GM19239 (cell line): Measurements from ENCODE around the gene NPAT.

Experiments used
- DNase-seq: peaks from one replicate; pipeline ENCODE4 v3.0.0; 2011; ENCODE audit warnings: low spot score; ENCODE audit not compliant: insufficient read length
- FAIRE-seq: peaks from 2 replicates; lab custom pipeline; 2011; peaks lifted over from hg19 to GRCh38; lab: Jason Lieb, UNC

NPAT gene

DNA sequence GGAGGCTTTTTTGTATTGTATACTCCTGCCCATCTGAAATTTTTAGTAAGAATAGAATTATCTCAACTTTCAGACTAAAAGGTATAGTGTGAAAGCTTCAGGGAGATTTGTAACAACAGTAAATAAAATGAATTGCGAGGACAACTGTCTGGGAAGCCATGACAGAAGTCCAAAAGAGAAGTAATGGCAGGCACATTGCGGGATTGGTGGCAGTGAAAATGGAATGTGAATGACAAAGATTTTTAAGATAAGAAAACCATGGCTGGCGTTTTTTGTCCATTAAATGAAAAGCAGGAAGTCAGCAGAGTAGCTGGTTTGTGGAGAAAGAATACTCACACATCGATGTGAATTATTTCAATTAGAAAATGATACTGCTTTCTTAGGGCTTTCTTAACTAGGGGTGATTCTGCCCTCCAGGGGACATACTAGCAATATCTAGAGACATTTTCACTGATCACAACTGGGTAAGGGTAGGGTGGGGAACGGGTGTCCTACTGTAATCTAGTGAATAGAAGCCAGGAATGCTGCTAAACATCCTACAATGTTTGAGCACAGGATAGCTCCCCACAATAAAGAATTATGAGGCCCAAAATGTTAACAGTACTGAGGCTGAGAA lies 1.6 kb downstream of the NPAT start:
- FAIRE-seq (peak; percentile 69), DNase-seq (no peak)

DNA sequence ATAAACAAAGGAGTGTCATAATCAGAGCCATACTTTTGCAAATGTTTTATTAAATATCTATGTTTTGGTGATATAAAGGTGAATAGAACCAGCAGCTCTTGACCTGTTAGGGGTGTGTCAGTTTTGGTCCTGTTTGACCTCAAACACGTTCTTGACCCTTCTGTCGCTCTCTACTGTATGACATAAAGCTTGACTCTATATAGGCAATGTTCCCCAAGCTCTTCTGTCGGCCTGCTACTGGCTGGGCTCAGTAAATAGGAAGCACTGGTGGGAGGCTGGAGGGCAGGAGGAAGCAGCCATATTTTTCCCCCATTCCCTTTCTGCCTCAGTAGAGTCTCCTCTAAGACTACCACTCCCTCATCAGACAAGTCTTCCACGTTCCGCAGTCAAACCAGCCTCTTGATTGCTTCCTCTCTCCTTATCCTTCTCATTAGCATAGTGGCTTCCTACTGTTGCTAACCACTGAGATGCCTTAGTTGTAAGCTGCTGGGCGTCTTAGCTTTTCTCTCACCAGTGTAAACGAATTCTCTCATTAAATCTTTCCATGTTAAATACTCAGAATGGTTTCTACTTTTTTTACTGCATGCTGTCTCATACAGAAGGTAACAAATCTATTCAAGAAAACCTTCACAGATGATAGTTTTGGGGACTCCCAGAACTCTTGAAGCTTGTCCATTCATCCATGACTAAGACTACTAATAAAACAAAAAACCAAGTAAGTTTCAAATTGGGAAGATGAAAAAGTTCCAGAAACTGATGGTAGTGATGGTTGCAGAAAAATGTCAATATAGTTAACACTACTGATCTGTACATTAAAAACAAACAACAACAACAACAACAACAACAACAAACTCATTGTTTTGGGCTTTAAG lies 3.3 kb downstream of the NPAT start:
- no peak for DNase-seq
- FAIRE-seq: peak; percentile 47

DNA sequence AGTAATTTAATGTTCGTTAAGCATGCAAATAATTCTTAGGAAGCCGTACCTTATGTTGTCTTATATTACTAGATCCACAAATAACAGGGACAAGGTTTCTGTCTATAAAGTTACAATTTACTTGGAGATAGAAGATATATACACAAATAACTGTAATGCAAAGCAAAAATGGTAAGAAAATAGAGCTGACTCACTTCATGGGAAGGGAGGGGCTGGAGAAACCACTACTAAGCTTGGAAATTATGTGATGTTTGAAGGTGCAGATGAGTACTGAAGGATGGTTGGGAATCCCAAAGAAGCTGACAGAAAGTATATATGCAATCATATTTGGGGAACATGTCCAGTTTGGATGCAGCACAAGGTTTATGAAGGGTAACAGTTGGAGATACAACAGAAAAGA lies 4.0 kb downstream of the NPAT start:
- no peak for FAIRE-seq
- no peak for DNase-seq

DNA sequence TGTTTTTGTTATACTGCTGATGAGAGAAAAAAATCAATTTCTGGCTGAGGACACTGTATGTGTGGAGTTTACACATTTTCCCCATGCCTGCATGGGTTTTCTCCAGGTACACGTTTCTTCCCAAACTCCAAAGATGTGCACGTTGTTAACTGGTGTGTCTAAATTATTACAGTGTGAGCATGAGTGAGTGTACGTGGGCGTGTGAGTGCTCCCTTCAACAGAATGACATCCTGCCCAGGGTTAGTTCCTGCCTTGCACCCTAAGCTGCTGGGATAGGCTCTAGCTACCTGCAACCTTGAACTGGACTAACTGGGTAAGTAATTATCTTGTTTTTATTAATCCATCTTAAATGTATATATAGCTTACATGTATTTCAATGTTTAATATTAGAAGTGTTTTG lies 5.5 kb downstream of the NPAT start:
- no peak for DNase-seq
- FAIRE-seq: no peak

DNA sequence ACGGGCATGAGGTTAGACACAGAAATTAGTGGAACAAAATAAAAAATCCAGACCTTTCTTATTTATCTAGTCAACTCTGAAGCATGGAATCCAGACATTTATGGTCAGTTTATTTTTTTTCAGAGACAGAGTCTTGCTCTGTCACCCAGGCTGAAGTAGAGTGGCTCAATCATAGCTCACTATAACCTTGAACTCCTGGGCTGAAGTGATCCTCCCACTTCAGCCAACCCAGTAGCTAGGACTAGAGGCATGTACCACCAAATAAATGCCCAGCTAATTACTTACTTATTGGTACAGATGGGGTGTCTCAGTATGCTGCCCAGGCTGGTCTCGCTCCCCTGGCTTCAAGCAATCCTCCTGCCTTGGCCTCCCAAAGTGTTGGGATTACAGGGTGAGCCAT lies 8.7 kb downstream of the NPAT start:
- no peak for FAIRE-seq
- DNase-seq: no peak

DNA sequence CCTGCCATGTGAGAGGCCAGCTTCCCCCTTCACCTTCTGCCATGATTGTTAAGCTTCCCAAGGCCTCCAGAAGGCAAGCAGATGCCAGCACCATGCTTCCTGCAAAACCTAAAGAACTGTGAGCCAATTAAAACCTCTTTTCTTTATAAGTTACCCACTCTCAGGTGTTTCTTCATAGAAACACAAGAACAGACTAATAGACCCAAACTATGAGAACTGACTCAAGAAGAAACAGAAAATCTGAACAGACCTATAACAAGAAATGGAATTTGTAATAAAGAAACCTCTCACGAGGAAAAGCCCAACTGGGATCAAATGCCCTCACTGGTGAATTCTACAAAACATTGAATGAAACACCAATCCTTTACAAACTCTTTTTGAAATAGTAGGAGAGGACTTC lies 12.0 kb downstream of the NPAT start:
- DNase-seq (no peak), FAIRE-seq (peak; percentile 26)

DNA sequence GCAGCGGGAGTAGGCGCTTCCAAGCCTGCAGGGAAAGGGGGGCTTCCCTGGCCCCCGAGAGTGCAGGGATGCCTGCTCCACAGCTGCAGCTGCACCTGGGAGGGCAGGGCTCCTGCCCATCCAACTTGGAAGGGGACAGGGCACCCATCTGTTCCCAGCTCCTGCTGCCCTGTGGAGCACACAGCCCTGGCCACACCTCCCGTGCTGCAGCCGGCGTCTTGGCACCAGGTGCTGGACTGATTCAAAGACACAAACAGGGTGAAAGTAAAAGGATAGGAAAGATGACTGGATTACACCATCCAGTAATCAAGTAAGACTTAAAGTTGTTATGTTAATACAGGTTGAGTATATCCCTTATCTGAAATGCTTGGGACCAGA lies 14.8 kb downstream of the NPAT start:
- FAIRE-seq: no peak
- DNase-seq: no peak

DNA sequence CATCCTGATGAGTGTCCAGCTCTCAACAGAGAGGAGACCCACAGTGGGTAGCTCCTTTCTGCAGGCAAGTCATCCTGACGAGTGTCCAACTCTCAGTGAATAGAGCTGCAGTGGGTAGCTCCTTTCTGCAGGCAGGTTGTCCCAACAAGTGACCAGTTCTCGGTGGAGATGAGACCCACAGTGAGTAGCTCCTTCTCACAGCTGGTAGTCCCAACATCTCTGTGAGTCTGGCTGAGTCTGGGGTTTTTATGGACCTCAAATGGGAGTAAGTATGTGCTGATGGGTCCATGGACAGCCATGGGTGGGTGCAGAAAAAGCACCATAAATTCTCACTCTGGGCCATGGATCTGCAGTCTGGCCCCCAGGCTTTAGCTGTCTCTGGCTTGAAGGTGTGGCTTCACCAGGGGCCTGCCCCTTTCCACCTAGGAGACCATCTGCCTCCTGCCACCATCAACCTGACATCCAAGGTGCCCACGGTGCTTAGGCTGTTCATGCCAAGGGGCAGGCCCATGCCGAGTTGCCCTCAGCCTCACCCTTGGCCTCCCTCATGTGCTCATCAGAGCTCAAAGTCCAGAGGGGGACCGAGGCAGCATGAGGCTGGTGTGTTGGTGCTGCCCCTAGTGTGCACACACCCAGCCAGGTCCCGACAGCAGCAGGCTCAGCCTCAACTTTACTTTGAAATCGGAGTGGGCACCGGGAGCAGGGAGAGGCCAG lies 15.3 kb downstream of the NPAT start:
- no peak for DNase-seq
- no peak for FAIRE-seq

DNA sequence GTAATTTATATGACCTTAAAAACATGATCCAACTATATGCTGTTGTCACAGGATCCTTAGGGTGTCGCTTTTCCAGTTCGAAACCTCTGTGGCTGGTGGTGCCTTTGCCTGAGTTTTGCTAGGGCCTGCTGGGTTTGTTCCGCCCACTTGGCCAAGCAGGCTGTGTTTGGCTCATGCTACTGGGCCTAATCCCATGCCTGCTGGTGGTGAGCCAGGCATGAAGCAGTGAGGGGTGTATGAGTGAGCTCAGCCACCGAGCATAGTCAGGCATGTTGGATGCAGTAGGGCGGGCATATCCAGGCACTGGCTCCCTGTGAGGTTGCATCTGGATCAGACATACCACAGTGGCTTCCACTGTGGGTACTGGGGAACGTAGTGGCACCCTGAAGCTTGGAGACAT lies 16.3 kb downstream of the NPAT start:
- no peak for FAIRE-seq

DNA sequence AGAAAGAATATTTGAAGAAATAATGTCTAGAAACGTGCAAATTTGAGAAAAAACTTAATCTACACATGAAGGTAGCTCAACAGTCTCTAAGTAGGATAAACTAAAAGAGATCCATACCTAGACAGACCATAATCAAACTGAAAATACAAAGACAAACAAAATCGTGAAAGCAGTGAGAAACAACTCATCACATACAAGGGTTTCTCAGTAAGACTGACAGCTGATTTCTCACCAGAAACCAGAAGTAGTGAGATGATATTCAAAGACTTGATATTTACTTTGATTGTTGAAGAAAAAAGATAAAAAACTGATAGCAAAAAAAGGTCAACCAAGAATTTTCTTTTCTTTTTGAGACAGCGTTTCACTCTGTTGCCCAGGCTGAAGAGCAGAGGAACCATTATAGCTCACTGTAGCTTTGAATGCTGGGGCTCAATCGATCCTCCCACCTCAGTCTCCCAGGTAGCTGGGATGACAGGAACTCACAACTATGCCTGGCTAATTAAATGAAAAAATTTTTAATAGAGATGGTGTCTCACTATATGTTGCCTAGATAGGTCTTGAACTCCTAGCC lies 17.4 kb downstream of the NPAT start:
- DNase-seq (no peak), FAIRE-seq (no peak)

More for the DNA sequence above, 16.3 kb downstream of the NPAT start:
- DNase-seq: no peak

DNA sequence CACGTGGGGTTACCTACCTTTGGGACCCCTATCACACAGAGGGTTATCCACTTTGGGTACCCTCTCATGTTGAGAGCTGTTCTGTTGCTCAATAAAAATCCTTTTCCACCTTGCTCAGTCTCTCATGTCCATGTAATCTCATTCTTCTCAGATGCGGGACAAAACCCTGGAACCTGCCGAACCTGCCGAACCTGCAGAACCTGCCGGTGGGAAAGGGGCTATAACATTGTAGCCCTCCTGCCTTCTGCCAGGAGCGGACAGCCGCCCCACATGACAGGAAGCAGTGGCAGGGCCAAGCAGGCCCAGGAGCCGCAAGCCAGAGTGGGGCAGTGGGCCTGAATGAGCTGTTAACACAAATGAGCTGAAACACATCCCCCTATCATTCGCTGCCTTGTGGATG lies 18.1 kb downstream of the NPAT start:
- FAIRE-seq (no peak), DNase-seq (no peak)

DNA sequence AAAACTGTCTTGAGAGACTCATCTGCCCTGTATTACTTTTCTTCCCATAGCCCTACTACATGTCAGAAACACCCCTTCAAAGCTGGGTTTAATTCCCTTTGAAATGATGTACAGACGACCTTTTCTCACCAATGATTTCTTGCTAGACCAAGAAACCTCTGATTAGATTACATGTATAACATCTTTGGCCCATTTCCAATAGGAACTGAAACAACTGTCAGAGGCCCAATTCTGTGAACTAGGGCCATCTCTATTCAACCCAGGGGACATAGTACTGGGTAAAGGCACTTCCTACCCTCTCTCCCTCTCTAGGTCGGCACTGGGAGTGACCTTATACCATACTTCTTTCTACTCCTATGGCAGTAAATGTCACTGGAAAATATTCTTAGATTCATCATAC lies 19.4 kb downstream of the NPAT start:
- no peak for FAIRE-seq
- no peak for DNase-seq

DNA sequence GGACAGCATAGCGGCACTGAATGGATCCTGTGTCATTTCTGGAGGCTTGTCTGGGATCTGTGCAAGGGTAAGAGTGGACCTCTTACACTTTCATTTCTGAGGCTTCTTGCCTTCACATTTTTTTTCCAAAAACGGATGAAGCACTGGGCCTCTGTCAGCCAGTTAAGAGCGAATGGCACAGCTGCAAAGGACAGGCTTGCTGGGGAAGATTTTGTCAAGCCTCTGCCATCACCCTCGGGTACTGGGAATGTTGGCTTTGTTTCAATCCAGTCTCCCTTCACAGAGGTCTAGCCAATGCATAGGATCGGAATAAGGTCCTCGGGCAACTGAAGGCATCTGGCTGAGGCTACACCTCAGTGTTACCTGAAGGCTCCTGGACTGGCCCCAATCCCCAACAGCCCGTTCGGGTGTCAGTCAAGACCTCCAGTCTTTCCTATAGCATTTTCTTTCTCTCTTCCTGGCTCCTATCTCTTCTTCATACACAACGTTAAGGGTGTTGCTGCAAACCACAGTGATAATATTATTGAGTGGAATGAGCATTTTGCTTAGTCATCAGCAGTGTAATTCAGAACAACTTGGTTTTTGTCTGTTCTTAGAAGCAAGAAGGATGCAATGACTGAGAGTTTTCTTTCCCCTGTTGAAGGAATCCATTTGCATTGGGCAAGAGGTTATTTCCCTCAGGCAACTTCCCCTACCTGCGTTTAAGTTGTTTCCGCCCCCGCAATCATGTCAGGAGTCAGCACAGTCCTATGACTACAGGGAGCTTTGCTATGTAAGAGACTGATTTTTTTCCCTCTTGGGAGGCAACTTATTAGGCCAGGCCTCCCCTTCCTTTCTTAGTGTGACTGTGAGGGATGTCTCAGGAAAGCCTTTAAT lies 22.8 kb downstream of the NPAT start:
- FAIRE-seq (peak; percentile 91), DNase-seq (peak; percentile 26)

DNA sequence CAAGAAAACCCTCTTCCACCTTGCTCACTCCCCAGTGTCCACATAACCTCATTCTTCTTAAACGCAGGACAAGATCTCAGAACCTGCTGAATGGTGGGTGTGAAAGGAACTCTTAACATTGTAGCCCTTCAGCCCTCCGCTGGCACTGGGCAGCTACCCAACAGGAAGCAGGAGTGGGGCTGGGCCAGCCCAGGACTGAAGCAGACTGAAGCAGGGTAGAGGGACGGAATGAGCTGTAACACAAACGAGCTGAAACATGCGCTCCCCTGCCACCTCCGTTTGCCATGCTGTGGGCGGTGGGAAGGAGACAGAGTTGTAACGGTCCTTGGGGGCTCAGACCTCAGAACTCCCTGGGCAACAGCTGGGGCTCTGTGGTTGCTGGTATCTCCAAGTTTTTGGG lies 23.6 kb downstream of the NPAT start:
- DNase-seq: no peak
- no peak for FAIRE-seq

DNA sequence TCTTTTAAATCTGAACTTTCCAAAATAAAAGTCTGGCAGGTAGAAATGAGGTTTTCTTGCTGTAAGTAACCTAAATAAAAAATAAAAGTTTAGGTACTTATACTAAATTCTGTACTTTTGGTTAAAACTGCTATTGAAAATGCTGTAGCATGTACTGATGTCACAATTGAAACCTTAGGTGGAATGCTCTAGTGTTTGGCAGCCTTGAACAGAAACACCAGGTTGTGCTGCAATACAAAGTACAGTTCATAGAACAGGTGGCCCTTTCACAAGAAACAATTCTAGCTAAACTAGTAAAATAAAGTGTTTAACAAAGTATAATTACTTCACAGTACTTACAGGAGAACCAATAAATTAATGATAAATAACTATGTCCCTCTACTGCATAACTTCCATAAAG lies 25.1 kb downstream of the NPAT start:
- FAIRE-seq: peak; percentile 62
- DNase-seq: no peak

DNA sequence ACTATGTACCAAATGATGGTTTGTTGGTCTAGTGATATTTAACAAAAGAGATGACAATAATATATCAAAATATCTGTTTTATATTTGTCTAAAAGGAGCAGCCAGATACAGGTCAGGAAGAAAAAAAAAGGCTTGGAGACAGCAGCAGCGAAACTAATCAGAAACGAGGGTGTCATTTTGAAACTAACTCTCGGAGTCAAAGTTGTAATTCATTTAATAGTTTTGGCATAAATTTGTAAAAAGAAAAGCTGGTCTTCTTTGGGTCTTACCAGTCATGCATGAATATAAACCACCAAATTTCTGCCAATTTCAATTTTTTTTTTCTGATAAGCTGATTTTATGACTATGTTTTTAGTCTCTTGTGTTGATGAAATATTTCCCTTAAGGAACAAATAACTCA lies 25.5 kb downstream of the NPAT start:
- peak; percentile 87 for FAIRE-seq
- DNase-seq: peak; percentile 16

DNA sequence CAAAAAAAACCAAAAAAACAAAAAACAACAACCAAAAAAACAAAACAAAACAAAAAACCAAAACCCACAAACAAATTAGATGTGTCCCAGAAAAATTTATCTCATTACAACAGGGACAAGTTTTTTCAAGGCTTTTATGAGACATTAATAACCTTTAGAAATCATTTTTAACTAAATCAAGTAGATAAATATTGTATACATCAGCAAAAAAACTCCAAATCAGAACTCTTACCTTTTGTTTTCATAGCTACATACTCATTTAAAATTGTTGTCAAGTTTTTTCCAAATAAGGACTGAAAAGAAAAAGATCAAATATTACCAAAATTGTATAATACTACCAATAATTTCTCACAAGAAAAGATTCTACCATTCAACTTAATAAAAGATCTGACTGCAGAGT lies 28.7 kb downstream of the NPAT start:
- no peak for FAIRE-seq
- no peak for DNase-seq

DNA sequence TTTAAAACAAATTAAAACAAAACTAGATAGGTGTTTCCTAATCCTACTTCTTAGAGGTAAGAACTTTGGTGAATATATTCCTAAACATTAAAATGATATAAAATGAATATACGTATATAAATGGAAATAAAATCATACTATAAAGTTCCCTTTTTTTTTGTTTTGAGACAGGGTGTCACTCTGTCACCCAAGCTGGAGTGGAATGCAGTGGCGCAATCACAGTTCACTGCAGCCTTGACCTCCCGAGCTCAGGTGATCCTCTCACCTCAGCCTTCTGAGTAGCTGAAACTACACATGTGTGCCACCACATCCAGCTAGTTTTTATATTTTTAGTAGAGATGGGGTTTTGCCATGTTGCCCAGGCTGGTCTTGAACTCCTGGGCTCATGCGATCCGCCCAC lies 44.9 kb downstream of the NPAT start:
- FAIRE-seq: no peak
- no peak for DNase-seq

DNA sequence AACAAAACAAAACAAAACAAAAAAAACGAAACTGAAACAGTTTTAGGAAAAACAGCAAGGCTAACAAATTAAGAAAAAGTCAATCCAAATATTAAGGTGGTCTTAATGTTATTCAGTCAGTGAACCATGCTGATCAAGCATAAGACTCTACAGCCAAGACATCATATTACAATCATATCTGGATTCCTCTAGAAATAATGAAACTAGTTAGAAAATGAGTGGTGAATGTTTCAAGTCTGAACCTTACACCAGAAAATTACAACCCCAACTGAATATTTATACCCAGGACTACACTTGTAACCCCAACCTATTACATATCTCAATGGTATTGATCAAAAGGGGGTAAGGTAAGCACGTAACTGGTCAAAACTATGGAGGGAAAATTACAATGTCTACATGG lies 52.3 kb downstream of the NPAT start:
- DNase-seq (no peak), FAIRE-seq (no peak)

DNA sequence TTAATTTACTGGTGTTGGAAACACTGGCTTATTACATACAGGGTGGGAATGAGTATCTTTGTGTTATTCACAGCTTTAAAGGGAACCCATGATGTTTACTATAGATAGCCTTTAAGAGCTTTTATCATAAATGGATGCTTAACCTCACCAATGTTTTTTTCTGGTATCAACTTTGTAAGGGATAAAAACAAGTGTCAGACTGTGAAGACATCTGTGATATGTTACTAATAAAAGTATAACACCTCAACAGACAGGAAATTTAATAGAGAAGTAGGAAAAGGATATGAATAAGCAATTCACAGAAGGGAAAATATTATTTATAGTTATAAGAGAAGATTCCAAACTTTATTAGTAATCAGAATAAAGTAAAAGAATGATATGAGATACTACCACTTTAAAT lies 54.8 kb downstream of the NPAT start:
- no peak for FAIRE-seq
- no peak for DNase-seq
